Activated CD4-positive, alpha-beta memory T cell treated with anti-CD3 and anti-CD28 coated beads, Interleukin-2, amount 10 ng/mL, durations not matched to agents 7 days and 5 days (primary cell): ENCODE data around the gene ATP6V1B1. TPM values are rescaled to one million over a fixed set of nuclear protein-coding genes. Genes with fewer than 3 reads are reported as not detected.
A peak's percentile ranks its signal among the peaks of the same experiment; 100 is the strongest.

Experiments used
- CTCF ChIA-PET: fragments of 350-600 bp; sonication (Branson Sonifier 250); formaldehyde crosslinking; loops from one replicate; lab custom pipeline; 2021; ENCODE audit warnings: antibody characterized with exemption, inconsistent platforms; lab: Charles Lee
- POLR2A ChIA-PET: fragments of 350-600 bp; sonication (Branson Sonifier 250); formaldehyde crosslinking; loops from one replicate; lab custom pipeline; 2021; ENCODE audit warnings: antibody characterized with exemption; lab: Charles Lee
- DNase-seq: peaks from one replicate; pipeline ENCODE4 v3.0.0-alpha.2; 2020
- H3K27ac Mint-ChIP-seq: one replicate; pipeline ENCODE4 v1.8.0; 2021; ENCODE audit warnings: mild to moderate bottlenecking, mixed read lengths
- H3K27me3 Mint-ChIP-seq: one replicate; pipeline ENCODE4 v1.8.0; 2021; ENCODE audit warnings: mixed read lengths
- H3K36me3 Mint-ChIP-seq: one replicate; pipeline ENCODE4 v1.8.0; 2021; ENCODE audit warnings: low read depth, mixed read lengths
- H3K4me1 Mint-ChIP-seq: one replicate; pipeline ENCODE4 v1.8.0; 2021; ENCODE audit warnings: mixed read lengths
- H3K4me3 Mint-ChIP-seq: one replicate; pipeline ENCODE4 v1.8.0; 2021; ENCODE audit warnings: mild to moderate bottlenecking, mixed read lengths
- H3K9me3 Mint-ChIP-seq: one replicate; pipeline ENCODE4 v1.8.0; 2021; ENCODE audit warnings: mixed read lengths
- total RNA-seq, 2 experiments: library from RNA; stranded (reverse); gene quantifications; one replicate each; pipeline ENCODE4 v1.2.3, GENCODE V29; 2021

ATP6V1B1 gene
- total RNA-seq, 2 experiments from 2014 or later, result not detected

GRCh38 chr2:70922235-70923234 lies 13.2 kb upstream of the ATP6V1B1 start:
- DNase-seq, result no peak
- Mint-ChIP-seq H3K9me3 (no peaks in the 10 kb centered on the region), H3K27me3 (peaks cover 11% of the 10 kb centered on the region), H3K27ac (no peak overlapping the region), H3K4me1 (no peaks in the 10 kb centered on the region), H3K36me3 (no peaks in the 10 kb centered on the region), H3K4me3 (no peak overlapping the region)
- ChIA-PET POLR2A (interaction anchor here (0.5 kb wide), 1 partner anchor 8 kb away, joined by 3 read pairs; no protein-coding TSS in a partner anchor), CTCF (interaction anchor here (0.7 to 1.7 kb wide), 5 partner anchors 15 to 135 kb away, joined by 3 to 6 read pairs (median 4); partner anchors contain the start of gene FIGLA)

- DNase-seq, result no peak
- ChIA-PET POLR2A (interaction anchor here (0.5 kb wide), 1 partner anchor 9 kb away, joined by 3 read pairs; no protein-coding TSS in a partner anchor), CTCF (interaction anchor here (1.5 kb wide), 1 partner anchor 52 kb away, joined by 4 read pairs; no protein-coding TSS in a partner anchor)
- Mint-ChIP-seq H3K27me3 (peaks cover 7% of the 10 kb centered on the region), H3K9me3 (no peaks in the 10 kb centered on the region), H3K36me3 (no peaks in the 10 kb centered on the region), H3K4me1 (no peaks in the 10 kb centered on the region), H3K27ac (no peak overlapping the region), H3K4me3 (no peak overlapping the region)
Measured at GRCh38 chr2:70923378-70924015, 12.2 kb upstream of the ATP6V1B1 start.

GRCh38 chr2:70926042-70926441 lies 9.7 kb upstream of the ATP6V1B1 start:
- DNase-seq, result peak; percentile 2
- Mint-ChIP-seq H3K27me3 (peaks cover 7% of the 10 kb centered on the region), H3K4me1 (no peaks in the 10 kb centered on the region), H3K9me3 (no peaks in the 10 kb centered on the region), H3K36me3 (no peaks in the 10 kb centered on the region), H3K27ac (no peak overlapping the region), H3K4me3 (no peak overlapping the region)
- ChIA-PET CTCF (interaction anchor here (0.7 kb wide), 1 partner anchor 9 kb away, joined by 5 read pairs; no protein-coding TSS in a partner anchor), POLR2A (no interaction called here)

- H3K9me3 Mint-ChIP-seq, result no peaks in the 10 kb centered on the region
- peak; percentile 1 for DNase-seq
- H3K27me3 Mint-ChIP-seq, result peaks cover 7% of the 10 kb centered on the region
- CTCF ChIA-PET, result no interaction called here
- no peak overlapping the region for H3K27ac Mint-ChIP-seq
- no peak overlapping the region for H3K4me3 Mint-ChIP-seq
- POLR2A ChIA-PET, result no interaction called here
- no peaks in the 10 kb centered on the region for H3K4me1 Mint-ChIP-seq
- H3K36me3 Mint-ChIP-seq, result no peaks in the 10 kb centered on the region
Measured at GRCh38 chr2:70927138-70927537, 8.6 kb upstream of the ATP6V1B1 start.

GRCh38 chr2:70927641-70928040 lies 8.1 kb upstream of the ATP6V1B1 start:
- no peak overlapping the region for H3K4me3 Mint-ChIP-seq
- no peak overlapping the region for H3K27ac Mint-ChIP-seq
- no peaks in the 10 kb centered on the region for H3K36me3 Mint-ChIP-seq
- H3K9me3 Mint-ChIP-seq, result no peaks in the 10 kb centered on the region
- ChIA-PET POLR2A (no interaction called here), CTCF (no interaction called here)
- H3K4me1 Mint-ChIP-seq, result no peaks in the 10 kb centered on the region
- H3K27me3 Mint-ChIP-seq, result peaks cover 7% of the 10 kb centered on the region
- peak; percentile 9 for DNase-seq

- H3K9me3 Mint-ChIP-seq, result no peaks in the 10 kb centered on the region
- H3K36me3 Mint-ChIP-seq, result no peaks in the 10 kb centered on the region
- no peak overlapping the region for H3K4me3 Mint-ChIP-seq
- ChIA-PET POLR2A (no interaction called here), CTCF (no interaction called here)
- DNase-seq, result no peak
- peaks cover 7% of the 10 kb centered on the region for H3K27me3 Mint-ChIP-seq
- no peaks in the 10 kb centered on the region for H3K4me1 Mint-ChIP-seq
- no peak overlapping the region for H3K27ac Mint-ChIP-seq
Measured at GRCh38 chr2:70928366-70928765, 7.3 kb upstream of the ATP6V1B1 start.

- no peaks in the 10 kb centered on the region for H3K4me1 Mint-ChIP-seq
- no peaks in the 10 kb centered on the region for H3K9me3 Mint-ChIP-seq
- ChIA-PET CTCF (no interaction called here), POLR2A (no interaction called here)
- H3K4me3 Mint-ChIP-seq, result no peak overlapping the region
- no peaks in the 10 kb centered on the region for H3K36me3 Mint-ChIP-seq
- no peak overlapping the region for H3K27ac Mint-ChIP-seq
- peaks cover 11% of the 10 kb centered on the region for H3K27me3 Mint-ChIP-seq
- DNase-seq, result peak; percentile 11
Measured at GRCh38 chr2:70930371-70931329, 5.0 kb upstream of the ATP6V1B1 start.

- H3K9me3 Mint-ChIP-seq, result no peaks in the 10 kb centered on the region
- H3K4me3 Mint-ChIP-seq, result no peak overlapping the region
- POLR2A ChIA-PET, result no interaction called here
- CTCF ChIA-PET, result no interaction called here
- peaks cover 13% of the 10 kb centered on the region for H3K27me3 Mint-ChIP-seq
- H3K27ac Mint-ChIP-seq, result no peak overlapping the region
- DNase-seq, result no peak
- H3K36me3 Mint-ChIP-seq, result no peaks in the 10 kb centered on the region
- no peaks in the 10 kb centered on the region for H3K4me1 Mint-ChIP-seq
Measured at GRCh38 chr2:70931376-70932000, 4.2 kb upstream of the ATP6V1B1 start.

GRCh38 chr2:70932631-70933230 lies 3.0 kb upstream of the ATP6V1B1 start:
- no peaks in the 10 kb centered on the region for H3K36me3 Mint-ChIP-seq
- H3K9me3 Mint-ChIP-seq, result no peaks in the 10 kb centered on the region
- H3K27me3 Mint-ChIP-seq, result peaks cover 12% of the 10 kb centered on the region
- no peak overlapping the region for H3K27ac Mint-ChIP-seq
- H3K4me3 Mint-ChIP-seq, result no peak overlapping the region
- POLR2A ChIA-PET, result no interaction called here
- CTCF ChIA-PET, result interaction anchor here (1.6 kb wide), 1 partner anchor 61 kb away, joined by 4 read pairs; no protein-coding TSS in a partner anchor
- no peak for DNase-seq
- H3K4me1 Mint-ChIP-seq, result no peaks in the 10 kb centered on the region

- H3K4me3 Mint-ChIP-seq, result no peak overlapping the region
- no peaks in the 10 kb centered on the region for H3K4me1 Mint-ChIP-seq
- no peak overlapping the region for H3K27ac Mint-ChIP-seq
- no peak for DNase-seq
- H3K9me3 Mint-ChIP-seq, result no peaks in the 10 kb centered on the region
- no peaks in the 10 kb centered on the region for H3K36me3 Mint-ChIP-seq
- ChIA-PET CTCF (interaction anchor here (1.3 to 1.6 kb wide), 3 partner anchors 11 to 70 kb away, joined by 3 read pairs; no protein-coding TSS in a partner anchor), POLR2A (no interaction called here)
- H3K27me3 Mint-ChIP-seq, result peaks cover 15% of the 10 kb centered on the region
Measured at GRCh38 chr2:70934981-70935380, 719 bp upstream of the ATP6V1B1 start.

GRCh38 chr2:70936165-70936978 lies 672 bp downstream of the ATP6V1B1 start:
- Mint-ChIP-seq H3K27ac (no peak overlapping the region), H3K4me3 (no peak overlapping the region), H3K36me3 (no peaks in the 10 kb centered on the region), H3K9me3 (no peaks in the 10 kb centered on the region), H3K27me3 (peaks cover 22% of the 10 kb centered on the region), H3K4me1 (no peaks in the 10 kb centered on the region)
- DNase-seq, result peak; percentile 8
- POLR2A ChIA-PET, result no interaction called here
- CTCF ChIA-PET, result interaction anchor here (1.3 to 1.5 kb wide), 2 partner anchors 9 to 12 kb away, joined by 3 to 6 read pairs; no protein-coding TSS in a partner anchor
